Measurements from ENCODE around the gene LENG9.
A peak's percentile ranks its signal among the peaks of the same experiment; 100 is the strongest.

Gene LENG9

GRCh38 chr19:54422136-54422535, 41.4 kb downstream of the LENG9 start:
- no peak overlapping the region for H3K4me3 ChIP-seq (replicated peaks; ENCODE audit: low read depth, low read length)
- no peak for DNase-seq (ENCODE audit: low read depth)
- no peak for TF ChIP-seq CTCF (IDR thresholded peaks at IDR 0.05; ENCODE audit: low read length, missing control alignments)

GRCh38 chr19:54421521-54421920, 42.1 kb downstream of the LENG9 start:
- H3K4me3 ChIP-seq (replicated peaks; ENCODE audit: low read depth, low read length): no peak overlapping the region
- DNase-seq (ENCODE audit: low read depth): no peak
- TF ChIP-seq CTCF (IDR thresholded peaks at IDR 0.05; ENCODE audit: low read length, missing control alignments): no peak

- DNase-seq (ENCODE audit: low read depth): no peak
- no peak overlapping the region for H3K4me3 ChIP-seq (replicated peaks; ENCODE audit: low read depth, low read length)
- TF ChIP-seq CTCF (IDR thresholded peaks at IDR 0.05; ENCODE audit: low read length, missing control alignments): no peak
Observed at GRCh38 chr19:54421169-54421516, 42.4 kb downstream of the LENG9 start.

- no peak for TF ChIP-seq CTCF (IDR thresholded peaks at IDR 0.05; ENCODE audit: low read length, missing control alignments)
- no peak overlapping the region for H3K4me3 ChIP-seq (replicated peaks; ENCODE audit: low read depth, low read length)
- DNase-seq (ENCODE audit: low read depth): peak; percentile 76
Observed at GRCh38 chr19:54420383-54421168, 43.0 kb downstream of the LENG9 start.

GRCh38 chr19:54420068-54420382, 43.6 kb downstream of the LENG9 start:
- DNase-seq (ENCODE audit: low read depth): no peak
- TF ChIP-seq CTCF (IDR thresholded peaks at IDR 0.05; ENCODE audit: low read length, missing control alignments): no peak
- H3K4me3 ChIP-seq (replicated peaks; ENCODE audit: low read depth, low read length): no peak overlapping the region

- no peak overlapping the region for H3K4me3 ChIP-seq (replicated peaks; ENCODE audit: low read depth, low read length)
- DNase-seq (ENCODE audit: low read depth): no peak
- no peak for TF ChIP-seq CTCF (IDR thresholded peaks at IDR 0.05; ENCODE audit: low read length, missing control alignments)
Observed at GRCh38 chr19:54418930-54419800, 44.4 kb downstream of the LENG9 start.

Measured in fibroblast of pulmonary artery (primary cell).